K562 (cell line): ENCODE measurements around the gene NABP2. TPM values are rescaled to one million over a fixed set of nuclear protein-coding genes. Genes with fewer than 3 reads are reported as not detected.
A peak's percentile ranks its signal among the peaks of the same experiment; 100 is the strongest.

Source experiments
- ARHGAP35 ChIP-seq: fragments of 450-650 bp; IDR thresholded peaks from 2 replicates; pipeline ENCODE4 v1.6.1; 2018; ENCODE audit not compliant: partially characterized antibody
- FOXK1 ChIP-seq: sonication (generic); formaldehyde crosslinking; IDR thresholded peaks from 2 replicates; pipeline ENCODE4 v1.8.0; 2022; ENCODE audit warnings: missing genetic modification reagents, mild to moderate bottlenecking, borderline replicate concordance
- JUND ChIP-seq, 2 experiments: IDR thresholded peaks; 2 replicates in 1 of 2; 3 replicates in 1 of 2; pipeline ENCODE4 v1.6.1; 2011; ENCODE audit warnings: borderline replicate concordance in 2 of 2, low read depth in 2 of 2, low read length in 2 of 2, improper control_type of control experiment in 1 of 2, missing biosample characterization in 1 of 2, missing genetic modification characterization in 1 of 2, missing genetic modification reagents in 1 of 2
- MBD2 ChIP-seq: sonication (generic); IDR thresholded peaks from 2 replicates; pipeline ENCODE4 v1.6.1; 2016; ENCODE audit warnings: low read depth, borderline replicate concordance
- NR4A1 ChIP-seq, 2 experiments: fragments of 250-450 bp in 1 of 2; fragments of 450-650 bp in 1 of 2; sonication (Bioruptor Pico) in 1 of 2; IDR thresholded peaks; 2 replicates each; pipeline versions ENCODE4 v1.4.0 to v1.6.1; 2016 to 2020; ENCODE audit warnings: mild to moderate bottlenecking in 2 of 2, missing compliant biosample characterization in 1 of 2, missing genetic modification characterization in 1 of 2, moderate library complexity in 1 of 2
- RFX5 ChIP-seq: IDR thresholded peaks from 2 replicates; pipeline ENCODE4 v1.6.1; 2011; ENCODE audit warnings: low read depth, mild to moderate bottlenecking, improper control_type of control experiment, low read length
- TEAD4 ChIP-seq, 2 experiments: sonication (generic) in 1 of 2; formaldehyde crosslinking in 1 of 2; IDR thresholded peaks; 2 replicates each; pipeline versions ENCODE4 v1.6.1 to v1.8.0; 2012 to 2022; ENCODE audit warnings: borderline replicate concordance in 1 of 2, inconsistent platforms in 1 of 2, low read length in 1 of 2, mild to moderate bottlenecking in 1 of 2, missing genetic modification reagents in 1 of 2
- ZNF280A ChIP-seq: fragments of 450-650 bp; IDR thresholded peaks from 2 replicates; pipeline ENCODE4 v1.6.1; 2018; ENCODE audit warnings: mild to moderate bottlenecking, low read depth; ENCODE audit not compliant: partially characterized antibody
- ZNF280B ChIP-seq: fragments of 250-450 bp; sonication (Bioruptor Pico); IDR thresholded peaks from 2 replicates; pipeline ENCODE4 v1.5.1; 2021; ENCODE audit warnings: mild to moderate bottlenecking
- ZNF584 ChIP-seq: fragments of 200-800 bp; sonication (Bioruptor generic); IDR thresholded peaks from 2 replicates; pipeline ENCODE4 v1.6.1; 2016; ENCODE audit warnings: low read depth, mild to moderate bottlenecking, missing genetic modification characterization, missing compliant biosample characterization
- ZNF589 ChIP-seq: fragments of 200-800 bp; sonication (Bioruptor generic); IDR thresholded peaks from 2 replicates; pipeline ENCODE4 v1.6.1; 2016; ENCODE audit warnings: low read depth, missing genetic modification characterization, missing compliant biosample characterization
- ZNF655 ChIP-seq: fragments of 250-450 bp; sonication (Bioruptor Pico); IDR thresholded peaks from 2 replicates; pipeline ENCODE4 v1.5.0; 2021
- ZSCAN29 ChIP-seq: fragments of 450-650 bp; IDR thresholded peaks from 2 replicates; pipeline ENCODE4 v1.6.1; 2017
- polyA plus RNA-seq, 8 experiments: library from polyadenylated mRNA; depleted of rRNA in 4 of 8; stranded (reverse) in 5 of 8; unstranded in 3 of 8; fragments of >200 nt; fragmentation: Nextera tagmentation in 2 of 8; fragmentation: Illumina TruSeq in 1 of 8; extraction: Ambion mirVana in 2 of 8; extraction: Trizol in 1 of 8; gene quantifications; 2 replicates each; pipeline versions ENCODE4 v1.2.1 to v1.2.3, GENCODE V29; 2011 to 2014; ENCODE audit warnings: inconsistent platforms in 1 of 8, missing spikeins in 1 of 8
- total RNA-seq, 7 experiments: library from RNA; depleted of rRNA in 6 of 7; stranded (reverse); fragments of >200 nt in 6 of 7; fragmentation: Illumina TruSeq in 2 of 7; extraction: Trizol in 2 of 7; gene quantifications; 2 replicates each; pipeline versions ENCODE4 v1.2.1 to v1.2.3, GENCODE V29; 2011 to 2021; ENCODE audit warnings: low replicate concordance in 1 of 7
- TF ChIP-seq, protein P1 (sequence below): fragments of 450-650 bp; IDR thresholded peaks from 2 replicates; pipeline ENCODE4 v1.6.1; 2018; ENCODE audit not compliant: partially characterized antibody

The NABP2 gene
- total and polyA plus RNA-seq, 9 of the 15 experiments (the other 6 are each of a cell fraction or from before 2014, with no cell fraction given): 11.3 to 60.6 (median 43.5) TPM

DNA sequence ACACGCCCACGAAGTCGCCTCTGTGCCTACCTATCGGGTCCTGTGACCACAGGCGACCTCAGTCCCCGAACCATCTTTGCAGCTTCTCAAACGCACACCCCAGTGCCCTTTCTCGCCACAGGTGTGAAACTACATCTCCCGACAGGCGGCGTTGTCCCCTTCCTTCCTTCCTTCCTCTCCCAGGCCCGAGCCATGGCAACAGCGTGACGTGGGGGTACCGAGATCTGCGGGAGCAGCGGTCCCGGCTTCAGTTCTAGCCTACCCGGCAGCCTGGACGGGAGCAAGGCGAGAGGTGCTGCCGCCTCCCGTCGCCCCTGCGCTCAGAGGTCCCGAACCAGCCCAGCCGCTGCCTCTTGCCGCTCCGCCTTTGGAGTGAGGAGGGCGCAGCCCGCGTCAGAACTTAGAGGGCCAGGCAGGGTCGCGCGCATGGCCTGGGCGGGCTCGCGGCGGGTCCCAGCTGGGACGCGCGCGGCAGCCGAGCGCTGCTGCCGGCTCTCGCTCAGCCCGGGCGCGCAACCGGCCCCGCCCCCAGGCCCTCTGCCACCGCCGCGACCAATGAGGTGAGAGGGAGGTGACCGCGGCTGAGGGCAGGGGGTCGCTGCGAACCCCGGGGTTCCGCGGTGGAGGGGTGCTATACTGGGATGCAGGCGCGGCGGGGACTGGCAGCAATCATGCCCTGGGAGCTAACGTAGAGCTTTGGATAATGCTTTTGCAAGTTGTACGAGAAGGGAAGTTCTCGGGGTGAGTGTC, 42.7 kb downstream of the NABP2 start, which contains the start of gene COQ10A (continued):
- TF ChIP-seq ZNF655 (CRISPR knock-in tag): no peak
- TF ChIP-seq ZNF280B (CRISPR knock-in tag): no peak
- TF ChIP-seq ARHGAP35: no peak
- 0 out of 2 replicates have a peak, but pooled peaks have one; percentile 44 for TF ChIP-seq RFX5
- no peak for TF ChIP-seq TEAD4 (IDR thresholded peaks at IDR 0.05; ENCODE audit: low read length)
- no peak for TF ChIP-seq TEAD4 (CRISPR knock-in tag; IDR thresholded peaks at IDR 0.05; ENCODE audit: borderline replicate concordance)
- TF ChIP-seq NR4A1 (CRISPR knock-in tag; IDR thresholded peaks at IDR 0.05): no peak
- peak; percentile 64; the same call in 1 of the 2 replicates for TF ChIP-seq NR4A1 (tag; IDR thresholded peaks at IDR 0.05)
- TF ChIP-seq, protein P1, sequence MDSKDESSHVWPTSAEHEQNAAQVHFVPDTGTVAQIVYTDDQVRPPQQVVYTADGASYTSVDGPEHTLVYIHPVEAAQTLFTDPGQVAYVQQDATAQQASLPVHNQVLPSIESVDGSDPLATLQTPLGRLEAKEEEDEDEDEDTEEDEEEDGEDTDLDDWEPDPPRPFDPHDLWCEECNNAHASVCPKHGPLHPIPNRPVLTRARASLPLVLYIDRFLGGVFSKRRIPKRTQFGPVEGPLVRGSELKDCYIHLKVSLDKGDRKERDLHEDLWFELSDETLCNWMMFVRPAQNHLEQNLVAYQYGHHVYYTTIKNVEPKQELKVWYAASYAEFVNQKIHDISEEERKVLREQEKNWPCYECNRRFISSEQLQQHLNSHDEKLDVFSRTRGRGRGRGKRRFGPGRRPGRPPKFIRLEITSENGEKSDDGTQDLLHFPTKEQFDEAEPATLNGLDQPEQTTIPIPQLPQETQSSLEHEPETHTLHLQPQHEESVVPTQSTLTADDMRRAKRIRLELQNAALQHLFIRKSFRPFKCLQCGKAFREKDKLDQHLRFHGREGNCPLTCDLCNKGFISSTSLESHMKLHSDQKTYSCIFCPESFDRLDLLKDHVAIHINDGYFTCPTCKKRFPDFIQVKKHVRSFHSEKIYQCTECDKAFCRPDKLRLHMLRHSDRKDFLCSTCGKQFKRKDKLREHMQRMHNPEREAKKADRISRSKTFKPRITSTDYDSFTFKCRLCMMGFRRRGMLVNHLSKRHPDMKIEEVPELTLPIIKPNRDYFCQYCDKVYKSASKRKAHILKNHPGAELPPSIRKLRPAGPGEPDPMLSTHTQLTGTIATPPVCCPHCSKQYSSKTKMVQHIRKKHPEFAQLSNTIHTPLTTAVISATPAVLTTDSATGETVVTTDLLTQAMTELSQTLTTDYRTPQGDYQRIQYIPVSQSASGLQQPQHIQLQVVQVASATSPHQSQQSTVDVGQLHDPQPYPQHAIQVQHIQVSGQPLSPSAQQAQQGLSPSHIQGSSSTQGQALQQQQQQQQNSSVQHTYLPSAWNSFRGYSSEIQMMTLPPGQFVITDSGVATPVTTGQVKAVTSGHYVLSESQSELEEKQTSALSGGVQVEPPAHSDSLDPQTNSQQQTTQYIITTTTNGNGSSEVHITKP: peak; percentile 68
- no peak for TF ChIP-seq ZNF584 (CRISPR knock-in tag)
- no peak for TF ChIP-seq ZNF589 (CRISPR knock-in tag)
- peak; percentile 41; the same call in 1 of the 2 replicates for TF ChIP-seq MBD2
- no peak for TF ChIP-seq ZNF280A
- no peak for TF ChIP-seq ZSCAN29
- no peak for TF ChIP-seq FOXK1 (CRISPR knock-in tag)
- peak; percentile 34 for TF ChIP-seq JUND (IDR thresholded peaks at IDR 0.05; ENCODE audit: borderline replicate concordance, low read depth, low read length)
- TF ChIP-seq JUND (tag; IDR thresholded peaks at IDR 0.05; ENCODE audit: borderline replicate concordance, low read depth, low read length): peak; percentile 49; the same call in 1 of the 3 replicates
